HG03460 (cell line): ENCODE data around the gene C19orf12.
"Not testable (repeated sequence)": the region's sequence is repeated elsewhere in the genome, so short reads cannot be mapped to it uniquely, and the experiment has no call there.

Experiments
- ATAC-seq: cut with Tn5 transposase; IDR thresholded peaks from one replicate; pipeline ENCODE4 v1.9.1; 2021; ENCODE audit not compliant: unreplicated experiment

The C19orf12 gene

GRCh38 chr19:29677001-29677817, 37.9 kb downstream of the C19orf12 start:
- ATAC-seq: no peak

- no peak for ATAC-seq
Measured at GRCh38 chr19:29676586-29676985, 38.5 kb downstream of the C19orf12 start.

- ATAC-seq: no peak
Measured at GRCh38 chr19:29675650-29676186, 39.3 kb downstream of the C19orf12 start.

- no peak for ATAC-seq
Measured at GRCh38 chr19:29675120-29675649, 39.9 kb downstream of the C19orf12 start.

GRCh38 chr19:29674374-29675119, 40.5 kb downstream of the C19orf12 start:
- no peak for ATAC-seq

GRCh38 chr19:29673451-29674371, 41.4 kb downstream of the C19orf12 start:
- ATAC-seq: no peak

GRCh38 chr19:29672933-29673336, 42.1 kb downstream of the C19orf12 start:
- no peak for ATAC-seq

GRCh38 chr19:29672319-29672932, 42.6 kb downstream of the C19orf12 start:
- no peak for ATAC-seq

GRCh38 chr19:29671393-29672160, 43.5 kb downstream of the C19orf12 start:
- ATAC-seq: peak; percentile 69

- ATAC-seq: not testable (repeated sequence)
Measured at GRCh38 chr19:29671026-29671392, 44.1 kb downstream of the C19orf12 start.

GRCh38 chr19:29670255-29670654, 44.8 kb downstream of the C19orf12 start:
- no peak for ATAC-seq

GRCh38 chr19:29668746-29669609, 46.1 kb downstream of the C19orf12 start:
- ATAC-seq: no peak

GRCh38 chr19:29667901-29668341, 47.1 kb downstream of the C19orf12 start:
- ATAC-seq: no peak

- ATAC-seq: no peak
Measured at GRCh38 chr19:29667387-29667783, 47.7 kb downstream of the C19orf12 start.

GRCh38 chr19:29666578-29667386, 48.3 kb downstream of the C19orf12 start:
- no peak for ATAC-seq

GRCh38 chr19:29665826-29666577, 49.1 kb downstream of the C19orf12 start:
- peak; percentile 25 for ATAC-seq
